K562 (cell line): Measurements from ENCODE around the gene ZBTB14. TPM values are rescaled to one million over a fixed set of nuclear protein-coding genes. Genes with fewer than 3 reads are reported as not detected.

Experiments used
- ATAC-seq: fragments of 200-7000 bp; cut with Tn5 transposase; 3 replicates; pipeline ENCODE4 v1.9.1; 2020; ENCODE audit warnings: moderate library complexity
- BruUV-seq: library from RNA; stranded (reverse); fragments of 400-500 nt; replicated peaks from 2 replicates; lab custom pipeline; 2021; lab: Mats Ljungman, UMichigan
- CTCF ChIA-PET: fragments of 300-600 bp; formaldehyde crosslinking; extraction: SDS; loops from one replicate; lab custom pipeline; 2021; ENCODE audit warnings: low intra/inter-chr PET ratio; lab: Yijun Ruan, JAX
- POLR2A ChIA-PET: fragments of 300-600, 350-650 bp; sonication (Branson Sonifier 250); formaldehyde crosslinking; extraction: SDS; loops from one replicate; lab custom pipeline; 2021; ENCODE audit warnings: antibody characterized with exemption, inconsistent platforms; lab: Yijun Ruan, JAX
- DNase-seq, 4 experiments: peaks; one replicate each; pipeline versions ENCODE4 v3.0.0 to v3.0.0-alpha.2; 2011 to 2018; ENCODE audit warnings: low spot score in 3 of 4, mixed read lengths in 3 of 4; ENCODE audit errors: extremely low read depth in 1 of 4
- FAIRE-seq: peaks from 2 replicates; lab custom pipeline; 2011; peaks lifted over from hg19 to GRCh38; lab: Jason Lieb, UNC
- H2AFZ ChIP-seq: 2 replicates; pipeline ENCODE4 v1.6.0; 2011; ENCODE audit warnings: low read depth, low read length, control low read depth, inconsistent platforms
- H3K27ac ChIP-seq: fragments of 200-600 bp; 3 replicates; pipeline ENCODE4 v1.8.0; 2011; ENCODE audit warnings: low read depth, mild to moderate bottlenecking, control low read depth, inconsistent platforms, low read length, moderate library complexity, mixed read lengths; ENCODE audit errors: extremely low read depth
- H3K27me3 ChIP-seq, 2 experiments: fragments of 300-600 bp in 1 of 2; 2 replicates in 1 of 2; 3 replicates in 1 of 2; pipeline versions ENCODE4 v1.6.0 to v1.8.0; 2011; ENCODE audit warnings: inconsistent platforms in 2 of 2, low read length in 2 of 2, mild to moderate bottlenecking in 1 of 2, mixed read lengths in 1 of 2, moderate library complexity in 1 of 2; ENCODE audit not compliant: control insufficient read depth in 2 of 2, insufficient read depth in 2 of 2
- H3K36me3 ChIP-seq: fragments of 300-600 bp; 3 replicates; pipeline ENCODE4 v1.8.0; 2011; ENCODE audit warnings: mild to moderate bottlenecking, low read length, inconsistent platforms; ENCODE audit not compliant: control insufficient read depth, insufficient read depth
- H3K4me1 ChIP-seq, 2 experiments: fragments of 200-600 bp in 1 of 2; replicated peaks in 1 of 2; 2 replicates in 1 of 2; 3 replicates in 1 of 2; pipeline versions ENCODE4 v1.5.1 to v1.8.0; 2011; ENCODE audit warnings: inconsistent platforms in 2 of 2, low read length in 2 of 2, mild to moderate bottlenecking in 1 of 2, mixed read lengths in 1 of 2, moderate library complexity in 1 of 2; ENCODE audit not compliant: control insufficient read depth in 2 of 2, insufficient read depth in 2 of 2
- H3K4me2 ChIP-seq: 2 replicates; pipeline ENCODE4 v1.6.1; 2011; ENCODE audit warnings: low read length, control low read depth, inconsistent platforms, mixed read lengths; ENCODE audit not compliant: insufficient read depth
- H3K4me3 ChIP-seq: fragments of 200-600 bp; sonication (generic), shearing (Covaris generic); 2 replicates; pipeline ENCODE4 v1.5.1; 2016; ENCODE audit warnings: control low read depth, inconsistent platforms
- H3K79me2 ChIP-seq: fragments of 200-600 bp; 3 replicates; pipeline ENCODE4 v1.8.0; 2011; ENCODE audit warnings: low read length, inconsistent platforms; ENCODE audit not compliant: control insufficient read depth, insufficient read depth
- H3K9ac ChIP-seq, 2 experiments: 2 replicates each; pipeline versions ENCODE4 v1.6.0 to v1.6.1; 2011; ENCODE audit warnings: low read depth in 2 of 2, low read length in 2 of 2, control low read depth in 1 of 2, inconsistent platforms in 1 of 2, mild to moderate bottlenecking in 1 of 2, mixed read lengths in 1 of 2; ENCODE audit not compliant: insufficient read depth in 1 of 2
- H3K9me1 ChIP-seq: one replicate; pipeline ENCODE4 v1.6.0; 2011; ENCODE audit warnings: inconsistent platforms, mild to moderate bottlenecking, low read length, moderate library complexity; ENCODE audit not compliant: control insufficient read depth, insufficient read depth
- H3K9me3 ChIP-seq: replicated peaks from 2 replicates; pipeline ENCODE4 v1.5.1; 2011; ENCODE audit warnings: low read depth, low read length, inconsistent platforms; ENCODE audit not compliant: control insufficient read depth, insufficient read depth
- H4K20me1 ChIP-seq: replicated peaks from 2 replicates; pipeline ENCODE4 v1.6.1; 2011; ENCODE audit warnings: low read length, inconsistent platforms, mixed read lengths; ENCODE audit not compliant: control insufficient read depth, insufficient read depth
- ELF1 ChIP-seq: fragments of 200-800 bp; sonication (Bioruptor generic); IDR thresholded peaks from 2 replicates; pipeline ENCODE4 v1.6.1; 2016; ENCODE audit warnings: missing genetic modification characterization, missing compliant biosample characterization
- MTA2 ChIP-seq: fragments of 450-650 bp; IDR thresholded peaks from 2 replicates; pipeline ENCODE4 v1.6.1; 2016; ENCODE audit warnings: low read depth
- SRSF1 ChIP-seq: fragments of 200-400 bp; formaldehyde crosslinking; IDR thresholded peaks from 2 replicates; pipeline ENCODE4 v1.6.1; 2017; ENCODE audit warnings: mild to moderate bottlenecking, low read depth, low read length, moderate library complexity
- TBL1XR1 ChIP-seq, 2 experiments: IDR thresholded peaks; 2 replicates each; pipeline ENCODE4 v1.6.1; 2012; ENCODE audit warnings: improper control_type of control experiment in 2 of 2, low read length in 2 of 2, mild to moderate bottlenecking in 1 of 2
- TEAD4 ChIP-seq, 2 experiments: sonication (generic) in 1 of 2; formaldehyde crosslinking in 1 of 2; IDR thresholded peaks; 2 replicates each; pipeline versions ENCODE4 v1.6.1 to v1.8.0; 2012 to 2022; ENCODE audit warnings: borderline replicate concordance in 1 of 2, inconsistent platforms in 1 of 2, low read length in 1 of 2, mild to moderate bottlenecking in 1 of 2, missing genetic modification reagents in 1 of 2
- ZNF695 ChIP-seq: fragments of 450-650 bp; formaldehyde crosslinking; IDR thresholded peaks from 2 replicates; pipeline ENCODE4 v1.4.0; 2020; ENCODE audit warnings: mild to moderate bottlenecking, moderate library complexity
- ZNF77 ChIP-seq: fragments of 250-450 bp; sonication (Bioruptor Pico); IDR thresholded peaks from 2 replicates; pipeline ENCODE4 v1.5.0; 2020
- WGBS: fragments of 100-300 bp; shearing (Covaris generic); methylation state at CpG from one replicate; pipeline ENCODE4 v1.1.6; 2016; ENCODE audit warnings: low coverage, mixed read lengths; ENCODE audit not compliant: insufficient coverage; ENCODE audit errors: missing lambda C conversion rate; 5-methylcytosine and 5-hydroxymethylcytosine counted together
- in situ Hi-C: fragments of 300-500 bp; cut with MboI; formaldehyde crosslinking; loops from 4 replicates; pipeline ENCODE4 v1.15.0; 2018; ENCODE audit warnings: inconsistent platforms, mixed read lengths
- intact Hi-C: fragments of 100-400 bp; cut with micrococcal nuclease; formaldehyde crosslinking; loops from 2 replicates; pipeline ENCODE4 v1.14.2; 2022
- polyA plus RNA-seq, 8 experiments: library from polyadenylated mRNA; depleted of rRNA in 4 of 8; stranded (reverse) in 5 of 8; unstranded in 3 of 8; fragments of >200 nt; fragmentation: Nextera tagmentation in 2 of 8; fragmentation: Illumina TruSeq in 1 of 8; extraction: Ambion mirVana in 2 of 8; extraction: Trizol in 1 of 8; gene quantifications; 2 replicates each; pipeline versions ENCODE4 v1.2.1 to v1.2.3, GENCODE V29; 2011 to 2014; ENCODE audit warnings: inconsistent platforms in 1 of 8, missing spikeins in 1 of 8
- total RNA-seq, 7 experiments: library from RNA; depleted of rRNA in 6 of 7; stranded (reverse); fragments of >200 nt in 6 of 7; fragmentation: Illumina TruSeq in 2 of 7; extraction: Trizol in 2 of 7; gene quantifications; 2 replicates each; pipeline versions ENCODE4 v1.2.1 to v1.2.3, GENCODE V29; 2011 to 2021; ENCODE audit warnings: low replicate concordance in 1 of 7
- TF ChIP-seq, protein P1 (sequence below): fragments of 450-650 bp; IDR thresholded peaks from 2 replicates; pipeline ENCODE4 v1.7.1; 2018; ENCODE audit warnings: mild to moderate bottlenecking, low read depth; ENCODE audit not compliant: partially characterized antibody
- TF ChIP-seq, protein P2 (sequence below): fragments of 150-350 bp; IDR thresholded peaks from 2 replicates; pipeline ENCODE4 v1.6.1; 2014; ENCODE audit warnings: low read depth, mild to moderate bottlenecking, low read length, borderline replicate concordance
- TF ChIP-seq, protein P3 (sequence below): fragments of 450-650 bp; formaldehyde crosslinking; IDR thresholded peaks from 2 replicates; pipeline ENCODE4 v1.4.0; 2020; ENCODE audit warnings: mild to moderate bottlenecking, moderate library complexity
- TF ChIP-seq, protein P4 (sequence below): fragments of 200-400 bp; formaldehyde crosslinking; IDR thresholded peaks from 2 replicates; pipeline ENCODE4 v1.6.1; 2017; ENCODE audit warnings: mild to moderate bottlenecking, low read depth, low read length, moderate library complexity

The ZBTB14 gene
- total and polyA plus RNA-seq, 9 of the 15 experiments (the other 6 are each of a cell fraction or from before 2014, with no cell fraction given): 2.8 to 12.6 (median 9.0) TPM

DNA sequence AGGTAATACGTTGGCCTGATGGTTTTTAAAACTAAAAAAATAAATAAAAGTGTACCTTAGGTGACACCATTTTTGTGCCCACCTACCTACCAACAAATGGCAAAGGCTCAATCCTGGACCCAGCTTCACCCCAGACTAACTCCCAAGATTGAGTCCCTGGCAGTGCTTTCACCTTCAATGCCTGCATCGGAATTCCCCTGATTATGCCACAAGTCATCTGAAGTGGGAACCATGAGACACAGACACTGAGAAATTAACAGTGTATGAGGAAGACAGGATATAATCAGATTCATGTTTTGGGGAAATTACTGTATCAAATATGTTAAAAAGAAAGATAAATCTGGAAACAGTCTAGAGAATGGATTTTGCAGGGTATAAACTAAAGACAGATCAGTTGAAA is 41.6 kb downstream of the ZBTB14 start (continued):
- TF ChIP-seq ZNF695 (CRISPR knock-in tag): no peak
- no peak for TF ChIP-seq TBL1XR1 (IDR thresholded peaks at IDR 0.05; ENCODE audit: low read length in 2 of 2)
- TF ChIP-seq TEAD4 (IDR thresholded peaks at IDR 0.05; ENCODE audit: low read length): no peak
- no peak for TF ChIP-seq TEAD4 (CRISPR knock-in tag; IDR thresholded peaks at IDR 0.05; ENCODE audit: borderline replicate concordance)
- no peak for TF ChIP-seq ZNF77 (CRISPR knock-in tag)
- TF ChIP-seq, protein P1, sequence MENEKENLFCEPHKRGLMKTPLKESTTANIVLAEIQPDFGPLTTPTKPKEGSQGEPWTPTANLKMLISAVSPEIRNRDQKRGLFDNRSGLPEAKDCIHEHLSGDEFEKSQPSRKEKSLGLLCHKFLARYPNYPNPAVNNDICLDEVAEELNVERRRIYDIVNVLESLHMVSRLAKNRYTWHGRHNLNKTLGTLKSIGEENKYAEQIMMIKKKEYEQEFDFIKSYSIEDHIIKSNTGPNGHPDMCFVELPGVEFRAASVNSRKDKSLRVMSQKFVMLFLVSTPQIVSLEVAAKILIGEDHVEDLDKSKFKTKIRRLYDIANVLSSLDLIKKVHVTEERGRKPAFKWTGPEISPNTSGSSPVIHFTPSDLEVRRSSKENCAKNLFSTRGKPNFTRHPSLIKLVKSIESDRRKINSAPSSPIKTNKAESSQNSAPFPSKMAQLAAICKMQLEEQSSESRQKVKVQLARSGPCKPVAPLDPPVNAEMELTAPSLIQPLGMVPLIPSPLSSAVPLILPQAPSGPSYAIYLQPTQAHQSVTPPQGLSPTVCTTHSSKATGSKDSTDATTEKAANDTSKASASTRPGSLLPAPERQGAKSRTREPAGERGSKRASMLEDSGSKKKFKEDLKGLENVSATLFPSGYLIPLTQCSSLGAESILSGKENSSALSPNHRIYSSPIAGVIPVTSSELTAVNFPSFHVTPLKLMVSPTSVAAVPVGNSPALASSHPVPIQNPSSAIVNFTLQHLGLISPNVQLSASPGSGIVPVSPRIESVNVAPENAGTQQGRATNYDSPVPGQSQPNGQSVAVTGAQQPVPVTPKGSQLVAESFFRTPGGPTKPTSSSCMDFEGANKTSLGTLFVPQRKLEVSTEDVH: no peak
- no peak for TF ChIP-seq MTA2
- TF ChIP-seq SRSF1: no peak

DNA sequence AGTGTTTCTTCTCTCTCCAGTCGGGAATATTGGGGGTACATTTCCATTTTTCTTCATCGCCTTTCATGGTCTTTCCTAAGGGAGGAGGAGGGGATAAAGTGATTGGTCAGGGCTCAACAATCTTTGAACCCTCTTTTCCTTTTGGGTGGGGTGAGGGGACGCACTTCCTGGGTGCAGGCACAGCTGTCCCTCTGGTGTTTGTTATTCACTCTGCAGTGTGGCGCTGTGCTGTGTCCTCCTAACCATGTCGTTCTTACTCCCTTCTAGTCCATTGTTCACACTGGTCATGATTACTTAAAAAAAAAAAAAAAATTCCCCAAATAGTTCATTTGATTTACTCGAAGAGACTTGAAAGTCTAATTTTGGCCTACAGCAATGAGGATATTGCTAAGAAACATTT is 44.4 kb downstream of the ZBTB14 start:
- intact Hi-C loops: no loop called here
- H3K4me2 ChIP-seq: no peak overlapping the region
- DNase-seq (no peak), ATAC-seq (peak; percentile 77), FAIRE-seq (no peak)
- no peak overlapping the region for H2AFZ ChIP-seq
- H3K9ac ChIP-seq: no peak overlapping the region
- H4K20me1 ChIP-seq: no peaks in the 10 kb centered on the region
- H3K9me1 ChIP-seq: no peaks in the 10 kb centered on the region
- CTCF ChIA-PET: no interaction called here
- WGBS: 3% methylated on average over 6 of the region's 6 CpGs
- no peak overlapping the region for H3K27ac ChIP-seq
- H3K79me2 ChIP-seq: no peaks in the 10 kb centered on the region
- no peaks in the 10 kb centered on the region for H3K9me3 ChIP-seq
- H3K4me3 ChIP-seq: no peak overlapping the region
- no peaks in the 10 kb centered on the region; a peak in 1 of 5 replicates for H3K27me3 ChIP-seq
- POLR2A ChIA-PET: no interaction called here
- BruUV-seq: no TSS peak
- in situ Hi-C loops: no loop called here
- no peaks in the 10 kb centered on the region for H3K4me1 ChIP-seq
- no peaks in the 10 kb centered on the region for H3K36me3 ChIP-seq
- 0 out of 2 replicates have a peak, but pooled peaks have one; percentile 27 for TF ChIP-seq ELF1
- TF ChIP-seq, protein P2, sequence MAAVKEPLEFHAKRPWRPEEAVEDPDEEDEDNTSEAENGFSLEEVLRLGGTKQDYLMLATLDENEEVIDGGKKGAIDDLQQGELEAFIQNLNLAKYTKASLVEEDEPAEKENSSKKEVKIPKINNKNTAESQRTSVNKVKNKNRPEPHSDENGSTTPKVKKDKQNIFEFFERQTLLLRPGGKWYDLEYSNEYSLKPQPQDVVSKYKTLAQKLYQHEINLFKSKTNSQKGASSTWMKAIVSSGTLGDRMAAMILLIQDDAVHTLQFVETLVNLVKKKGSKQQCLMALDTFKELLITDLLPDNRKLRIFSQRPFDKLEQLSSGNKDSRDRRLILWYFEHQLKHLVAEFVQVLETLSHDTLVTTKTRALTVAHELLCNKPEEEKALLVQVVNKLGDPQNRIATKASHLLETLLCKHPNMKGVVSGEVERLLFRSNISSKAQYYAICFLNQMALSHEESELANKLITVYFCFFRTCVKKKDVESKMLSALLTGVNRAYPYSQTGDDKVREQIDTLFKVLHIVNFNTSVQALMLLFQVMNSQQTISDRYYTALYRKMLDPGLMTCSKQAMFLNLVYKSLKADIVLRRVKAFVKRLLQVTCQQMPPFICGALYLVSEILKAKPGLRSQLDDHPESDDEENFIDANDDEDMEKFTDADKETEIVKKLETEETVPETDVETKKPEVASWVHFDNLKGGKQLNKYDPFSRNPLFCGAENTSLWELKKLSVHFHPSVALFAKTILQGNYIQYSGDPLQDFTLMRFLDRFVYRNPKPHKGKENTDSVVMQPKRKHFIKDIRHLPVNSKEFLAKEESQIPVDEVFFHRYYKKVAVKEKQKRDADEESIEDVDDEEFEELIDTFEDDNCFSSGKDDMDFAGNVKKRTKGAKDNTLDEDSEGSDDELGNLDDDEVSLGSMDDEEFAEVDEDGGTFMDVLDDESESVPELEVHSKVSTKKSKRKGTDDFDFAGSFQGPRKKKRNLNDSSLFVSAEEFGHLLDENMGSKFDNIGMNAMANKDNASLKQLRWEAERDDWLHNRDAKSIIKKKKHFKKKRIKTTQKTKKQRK: no peak
- TF ChIP-seq, protein P3, sequence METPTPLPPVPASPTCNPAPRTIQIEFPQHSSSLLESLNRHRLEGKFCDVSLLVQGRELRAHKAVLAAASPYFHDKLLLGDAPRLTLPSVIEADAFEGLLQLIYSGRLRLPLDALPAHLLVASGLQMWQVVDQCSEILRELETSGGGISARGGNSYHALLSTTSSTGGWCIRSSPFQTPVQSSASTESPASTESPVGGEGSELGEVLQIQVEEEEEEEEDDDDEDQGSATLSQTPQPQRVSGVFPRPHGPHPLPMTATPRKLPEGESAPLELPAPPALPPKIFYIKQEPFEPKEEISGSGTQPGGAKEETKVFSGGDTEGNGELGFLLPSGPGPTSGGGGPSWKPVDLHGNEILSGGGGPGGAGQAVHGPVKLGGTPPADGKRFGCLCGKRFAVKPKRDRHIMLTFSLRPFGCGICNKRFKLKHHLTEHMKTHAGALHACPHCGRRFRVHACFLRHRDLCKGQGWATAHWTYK (CRISPR knock-in tag): no peak
- TF ChIP-seq, protein P4, sequence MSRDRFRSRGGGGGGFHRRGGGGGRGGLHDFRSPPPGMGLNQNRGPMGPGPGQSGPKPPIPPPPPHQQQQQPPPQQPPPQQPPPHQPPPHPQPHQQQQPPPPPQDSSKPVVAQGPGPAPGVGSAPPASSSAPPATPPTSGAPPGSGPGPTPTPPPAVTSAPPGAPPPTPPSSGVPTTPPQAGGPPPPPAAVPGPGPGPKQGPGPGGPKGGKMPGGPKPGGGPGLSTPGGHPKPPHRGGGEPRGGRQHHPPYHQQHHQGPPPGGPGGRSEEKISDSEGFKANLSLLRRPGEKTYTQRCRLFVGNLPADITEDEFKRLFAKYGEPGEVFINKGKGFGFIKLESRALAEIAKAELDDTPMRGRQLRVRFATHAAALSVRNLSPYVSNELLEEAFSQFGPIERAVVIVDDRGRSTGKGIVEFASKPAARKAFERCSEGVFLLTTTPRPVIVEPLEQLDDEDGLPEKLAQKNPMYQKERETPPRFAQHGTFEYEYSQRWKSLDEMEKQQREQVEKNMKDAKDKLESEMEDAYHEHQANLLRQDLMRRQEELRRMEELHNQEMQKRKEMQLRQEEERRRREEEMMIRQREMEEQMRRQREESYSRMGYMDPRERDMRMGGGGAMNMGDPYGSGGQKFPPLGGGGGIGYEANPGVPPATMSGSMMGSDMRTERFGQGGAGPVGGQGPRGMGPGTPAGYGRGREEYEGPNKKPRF: no peak
